Measurements from ENCODE around the gene OR14A16.

GRCh38 chr1:247822060-247822459 lies 1.9 kb downstream of the OR14A16 start:
- TF ChIP-seq, protein P1, sequence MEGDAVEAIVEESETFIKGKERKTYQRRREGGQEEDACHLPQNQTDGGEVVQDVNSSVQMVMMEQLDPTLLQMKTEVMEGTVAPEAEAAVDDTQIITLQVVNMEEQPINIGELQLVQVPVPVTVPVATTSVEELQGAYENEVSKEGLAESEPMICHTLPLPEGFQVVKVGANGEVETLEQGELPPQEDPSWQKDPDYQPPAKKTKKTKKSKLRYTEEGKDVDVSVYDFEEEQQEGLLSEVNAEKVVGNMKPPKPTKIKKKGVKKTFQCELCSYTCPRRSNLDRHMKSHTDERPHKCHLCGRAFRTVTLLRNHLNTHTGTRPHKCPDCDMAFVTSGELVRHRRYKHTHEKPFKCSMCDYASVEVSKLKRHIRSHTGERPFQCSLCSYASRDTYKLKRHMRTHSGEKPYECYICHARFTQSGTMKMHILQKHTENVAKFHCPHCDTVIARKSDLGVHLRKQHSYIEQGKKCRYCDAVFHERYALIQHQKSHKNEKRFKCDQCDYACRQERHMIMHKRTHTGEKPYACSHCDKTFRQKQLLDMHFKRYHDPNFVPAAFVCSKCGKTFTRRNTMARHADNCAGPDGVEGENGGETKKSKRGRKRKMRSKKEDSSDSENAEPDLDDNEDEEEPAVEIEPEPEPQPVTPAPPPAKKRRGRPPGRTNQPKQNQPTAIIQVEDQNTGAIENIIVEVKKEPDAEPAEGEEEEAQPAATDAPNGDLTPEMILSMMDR (IDR thresholded peaks at IDR 0.05), result no peak
- no peak for TF ChIP-seq POLR2A (IDR thresholded peaks at IDR 0.05)
